Astrocyte of the spinal cord (primary cell): ENCODE results near the gene HAVCR1.
A peak's percentile ranks its signal among the peaks of the same experiment; 100 is the strongest.
"Not testable (repeated sequence)": the region's sequence is repeated elsewhere in the genome, so short reads cannot be mapped to it uniquely, and the experiment has no call there.

Experiments
- DNase-seq: peaks from one replicate; pipeline ENCODE4 v3.0.0; 2011; ENCODE audit warnings: low read depth, low spot score
- H3K4me3 ChIP-seq: 2 replicates; pipeline ENCODE4 v1.5.1; 2011; ENCODE audit warnings: low read depth, mild to moderate bottlenecking, low read length, moderate library complexity
- CTCF ChIP-seq: IDR thresholded peaks from 2 replicates; pipeline ENCODE4 v1.5.1; 2012; ENCODE audit warnings: low read depth, mild to moderate bottlenecking, low read length, inconsistent platforms
- in situ Hi-C: cut with HindIII; loops from 2 replicates; pipeline ENCODE4 v1.10.0; 2017; ENCODE audit warnings: low sequenced_read_pairs

HAVCR1 gene

GRCh38 chr5:157038568-157039187 lies 20.2 kb downstream of the HAVCR1 start:
- no peak for DNase-seq
- no peak overlapping the region for H3K4me3 ChIP-seq
- no peak for TF ChIP-seq CTCF
- in situ Hi-C loops = no loop called here

GRCh38 chr5:157034106-157035072 lies 24.5 kb downstream of the HAVCR1 start:
- DNase-seq, in situ Hi-C loops, H3K4me3 ChIP-seq: not testable (repeated sequence)

- no peak for TF ChIP-seq CTCF
- in situ Hi-C loops = no loop called here
Measured at GRCh38 chr5:157033071-157033583, 25.8 kb downstream of the HAVCR1 start.

GRCh38 chr5:157030692-157031091 lies 28.2 kb downstream of the HAVCR1 start:
- no peak for TF ChIP-seq CTCF
- in situ Hi-C loops = no loop called here
- H3K4me3 ChIP-seq = no peak overlapping the region
- DNase-seq = no peak

More at GRCh38 chr5:157033071-157033583, 25.8 kb downstream of the HAVCR1 start:
- H3K4me3 ChIP-seq = no peak overlapping the region
- DNase-seq = no peak

GRCh38 chr5:157029457-157029856 lies 29.5 kb downstream of the HAVCR1 start:
- in situ Hi-C loops = no loop called here
- DNase-seq = no peak

GRCh38 chr5:157027663-157028062 lies 31.3 kb downstream of the HAVCR1 start:
- H3K4me3 ChIP-seq, DNase-seq, in situ Hi-C loops: not testable (repeated sequence)

More at GRCh38 chr5:157029457-157029856, 29.5 kb downstream of the HAVCR1 start:
- TF ChIP-seq CTCF = no peak
- no peak overlapping the region for H3K4me3 ChIP-seq

- H3K4me3 ChIP-seq = no peak overlapping the region
- in situ Hi-C loops = no loop called here
- DNase-seq = no peak
- TF ChIP-seq CTCF = peak; percentile 28
Measured at GRCh38 chr5:157026789-157027424, 32.0 kb downstream of the HAVCR1 start.
